ENCODE measurements around the gene FTL. TPM values are rescaled to one million over a fixed set of nuclear protein-coding genes. Genes with fewer than 3 reads are reported as not detected.
A peak's percentile ranks its signal among the peaks of the same experiment; 100 is the strongest.

FTL gene
- total and polyA plus RNA-seq, 4 donors, result 2,528 to 16,395 (median 12,201) TPM

- Histone ChIP-seq H3K36me3 (ENCODE audit: control insufficient read depth in 4 of 4, insufficient read depth in 3 of 4, low read depth in 1 of 4, low read length in 3 of 4) (peaks cover 6 to 15% (median 15%) of the 10 kb centered on the region in 4 donors), H3K27ac (ENCODE audit: low read depth in 1 of 2, low read length in 2 of 2) (no peak overlapping the region), H3K4me3 (ENCODE audit: low read depth in 1 of 3, low read length in 3 of 3) (no peak overlapping the region), H3K4me1 (ENCODE audit: control insufficient read depth in 4 of 4, insufficient read depth in 4 of 4, low read length in 3 of 4) (peaks cover 12 to 28% (median 17%) of the 10 kb centered on the region in 4 donors), H3K9ac (ENCODE audit: low read depth in 1 of 2, low read length in 2 of 2) (no peak overlapping the region), H3K27me3 (ENCODE audit: control insufficient read depth in 4 of 4, insufficient read depth in 4 of 4, low read length in 3 of 4) (no peaks in the 10 kb centered on the region), H3K9me3 (ENCODE audit: control insufficient read depth in 4 of 4, low read length in 3 of 4) (no peaks in the 10 kb centered on the region)
- DNase-seq (ENCODE audit: low spot score), result no peak
- 88% methylated on average over 4 of the region's 4 CpGs for WGBS
- TF ChIP-seq RAD21 (IDR thresholded peaks at IDR 0.05) (no peak), FOXA1 (IDR thresholded peaks at IDR 0.05) (no peak), FOXA2 (IDR thresholded peaks at IDR 0.05) (no peak)
Measured at GRCh38 chr19:48990400-48990799, 25.3 kb downstream of the FTL start.

- TF ChIP-seq, protein P1, sequence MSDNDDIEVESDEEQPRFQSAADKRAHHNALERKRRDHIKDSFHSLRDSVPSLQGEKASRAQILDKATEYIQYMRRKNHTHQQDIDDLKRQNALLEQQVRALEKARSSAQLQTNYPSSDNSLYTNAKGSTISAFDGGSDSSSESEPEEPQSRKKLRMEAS (IDR thresholded peaks at IDR 0.05), result no peak
- TF ChIP-seq ATF3 (IDR thresholded peaks at IDR 0.05), result no peak
- no peak for TF ChIP-seq ZBTB33 (IDR thresholded peaks at IDR 0.05)
- no peak for TF ChIP-seq EGR1 (IDR thresholded peaks at IDR 0.05; ENCODE audit: low read depth in 2 of 2)
- no peak for TF ChIP-seq RXRA (IDR thresholded peaks at IDR 0.05)
- TF ChIP-seq RAD21 (IDR thresholded peaks at IDR 0.05), result no peak
- H3K9me3 ChIP-seq (ENCODE audit: control insufficient read depth in 4 of 4, low read length in 3 of 4), result no peaks in the 10 kb centered on the region
- H3K9ac ChIP-seq (ENCODE audit: low read depth in 1 of 2, low read length in 2 of 2), result no peak overlapping the region
- peaks cover 12 to 28% (median 17%) of the 10 kb centered on the region in 4 donors for H3K4me1 ChIP-seq (ENCODE audit: control insufficient read depth in 4 of 4, insufficient read depth in 4 of 4, low read length in 3 of 4)
- no peak for DNase-seq (ENCODE audit: low spot score)
- no peaks in the 10 kb centered on the region for H3K27me3 ChIP-seq (ENCODE audit: control insufficient read depth in 4 of 4, insufficient read depth in 4 of 4, low read length in 3 of 4)
- no peak overlapping the region for H3K27ac ChIP-seq (ENCODE audit: low read depth in 1 of 2, low read length in 2 of 2)
- H3K4me3 ChIP-seq (ENCODE audit: low read depth in 1 of 3, low read length in 3 of 3), result no peak overlapping the region
- peaks cover 3 to 12% (median 9%) of the 10 kb centered on the region in 4 donors for H3K36me3 ChIP-seq (ENCODE audit: control insufficient read depth in 4 of 4, insufficient read depth in 3 of 4, low read depth in 1 of 4, low read length in 3 of 4)
- 93% methylated on average over 22 of the region's 22 CpGs for WGBS
Measured at GRCh38 chr19:48991011-48991609, 26.0 kb downstream of the FTL start.

DNA sequence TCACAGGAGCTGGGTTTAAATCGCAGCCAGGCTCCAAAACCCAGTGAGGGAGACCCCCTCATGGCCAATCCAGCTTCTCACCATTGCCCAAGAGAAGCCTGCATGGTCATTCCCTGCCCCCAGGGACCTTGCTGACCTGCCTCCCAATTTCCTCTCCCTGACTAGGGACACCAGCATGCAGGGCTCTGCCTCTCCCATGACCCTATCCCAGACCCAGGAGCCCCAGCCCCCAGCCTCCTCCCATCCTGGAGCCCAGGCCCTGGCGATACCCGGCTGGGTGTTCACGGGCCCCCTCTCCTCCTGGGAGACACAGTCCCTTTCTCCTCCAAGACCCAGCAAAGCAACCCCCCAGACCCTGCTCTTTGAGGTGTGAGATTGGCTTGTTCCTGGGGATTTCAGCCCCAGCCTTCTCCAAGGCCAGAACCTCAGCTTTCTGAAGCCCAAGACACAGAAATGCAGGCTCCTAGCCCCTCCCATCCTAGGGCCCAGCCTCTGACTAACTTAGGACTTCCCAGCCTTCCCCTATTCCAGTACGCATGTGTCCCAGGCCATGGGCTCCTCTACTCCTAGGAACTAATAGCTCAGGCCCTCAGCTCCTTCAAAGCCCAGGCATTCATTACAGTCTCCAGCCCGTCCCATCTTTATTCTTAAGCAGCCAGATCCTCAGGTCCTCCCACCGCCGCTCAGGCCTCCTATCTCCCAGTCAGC lies 26.9 kb downstream of the FTL start:
- no peak for TF ChIP-seq NR2F2 (IDR thresholded peaks at IDR 0.05)
- peak; percentile 24 for TF ChIP-seq REST (IDR thresholded peaks at IDR 0.05)
- no peak for TF ChIP-seq HNF4G (IDR thresholded peaks at IDR 0.05)
- no peak for TF ChIP-seq FOXA1 (IDR thresholded peaks at IDR 0.05)
- 33% methylated on average over 8 of the region's 8 CpGs for WGBS
- DNase-seq (ENCODE audit: low spot score), result no peak

More for the DNA sequence above, 26.9 kb downstream of the FTL start:
- H3K27ac ChIP-seq (ENCODE audit: low read depth in 1 of 2, low read length in 2 of 2), result peak overlapping the region; percentile 89 to 99
- peak overlapping the region; percentile 58 to 96 (median 71) for H3K4me3 ChIP-seq (ENCODE audit: low read depth in 1 of 3, low read length in 3 of 3)
- no peaks in the 10 kb centered on the region for H3K9me3 ChIP-seq (ENCODE audit: control insufficient read depth in 4 of 4, low read length in 3 of 4)
- H3K9ac ChIP-seq (ENCODE audit: low read depth in 1 of 2, low read length in 2 of 2), result peak overlapping the region; percentile 60 to 98
- peaks cover 2 to 10% (median 6%) of the 10 kb centered on the region in 4 donors for H3K36me3 ChIP-seq (ENCODE audit: control insufficient read depth in 4 of 4, insufficient read depth in 3 of 4, low read depth in 1 of 4, low read length in 3 of 4)
- H3K27me3 ChIP-seq (ENCODE audit: control insufficient read depth in 4 of 4, insufficient read depth in 4 of 4, low read length in 3 of 4), result no peaks in the 10 kb centered on the region
- H3K4me1 ChIP-seq (ENCODE audit: control insufficient read depth in 4 of 4, insufficient read depth in 4 of 4, low read length in 3 of 4), result peaks cover 12 to 28% (median 17%) of the 10 kb centered on the region in 4 donors
